GM18870 (cell line): ENCODE data around the gene PTRHD1.

Experiments
- ATAC-seq: cut with Tn5 transposase; IDR thresholded peaks from one replicate; pipeline ENCODE4 v1.9.1; 2021; ENCODE audit warnings: moderate library complexity; ENCODE audit not compliant: unreplicated experiment

PTRHD1 gene

GRCh38 chr2:24763843-24764242, 29.3 kb downstream of the PTRHD1 start:
- ATAC-seq: no peak

DNA sequence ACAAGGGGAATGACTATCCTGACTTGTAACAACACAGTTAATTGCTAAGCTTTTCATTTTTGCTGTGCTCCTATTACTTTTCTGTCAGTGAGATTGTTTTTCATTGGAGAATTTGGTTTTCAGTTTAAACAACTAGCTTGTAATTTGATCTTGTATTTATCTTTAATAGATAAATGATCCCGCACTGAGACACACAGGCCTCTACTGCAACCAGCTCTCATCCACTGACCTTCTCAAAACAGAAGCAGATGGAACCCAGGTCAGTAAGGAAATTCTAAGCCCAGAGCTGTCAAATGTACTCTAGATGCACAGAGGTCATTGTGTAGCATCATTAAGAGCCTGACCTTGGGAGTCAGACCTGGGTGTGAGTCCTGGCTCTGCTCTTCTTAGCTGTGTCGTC, 30.7 kb downstream of the PTRHD1 start:
- ATAC-seq: no peak

GRCh38 chr2:24761866-24762265, 31.3 kb downstream of the PTRHD1 start:
- no peak for ATAC-seq

DNA sequence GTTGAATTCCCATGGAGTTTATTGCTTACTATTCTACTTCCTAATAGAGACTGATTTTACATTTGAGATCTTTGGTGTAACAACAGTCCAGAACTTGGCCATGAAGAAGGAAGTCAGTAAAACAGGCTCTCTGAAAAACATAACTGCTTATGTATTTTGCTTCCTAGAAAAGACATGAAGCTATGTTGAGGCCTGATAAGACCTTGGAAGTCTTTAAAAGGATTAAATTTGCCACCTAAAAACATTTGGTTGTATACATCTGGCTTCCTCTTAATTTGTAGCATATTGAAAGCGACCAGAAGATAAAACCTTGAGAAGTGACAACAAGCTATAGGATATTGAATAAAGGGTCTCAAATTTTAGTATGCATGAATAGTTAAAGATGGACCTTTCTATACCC, 36.4 kb downstream of the PTRHD1 start:
- ATAC-seq: no peak

DNA sequence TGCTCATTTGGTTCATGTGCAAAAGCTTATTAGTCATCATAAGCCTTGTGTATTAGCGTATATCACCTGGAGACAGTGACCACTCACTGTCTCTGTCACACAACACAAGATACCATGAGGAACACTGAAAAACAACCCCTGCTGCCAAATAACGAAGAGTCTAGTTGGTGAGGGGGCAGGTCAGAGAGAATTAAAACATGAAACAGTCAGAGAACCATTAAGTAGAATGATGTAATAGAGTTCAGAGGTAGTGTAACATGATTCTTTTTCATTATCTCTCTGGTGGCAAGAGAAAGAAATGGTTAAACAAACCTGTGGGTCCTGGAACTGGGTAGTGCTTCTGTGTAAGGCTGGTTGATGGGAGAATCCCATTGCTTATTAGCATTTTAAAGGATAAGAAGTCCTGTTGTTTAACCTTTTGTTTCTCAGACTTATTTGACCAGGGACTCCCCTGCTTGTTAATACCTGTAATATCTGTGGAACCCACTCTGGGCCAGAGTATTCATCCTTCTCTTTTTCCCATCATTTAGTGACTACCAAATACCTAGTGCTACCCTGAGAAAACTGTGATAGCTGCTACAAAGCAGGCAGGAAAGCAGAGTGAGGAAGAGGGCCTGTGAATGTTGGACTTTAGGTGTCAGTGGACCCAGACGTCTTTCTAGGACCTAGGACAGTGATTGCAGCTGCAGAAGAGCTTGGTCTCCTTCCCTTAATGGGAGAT, 38.0 kb downstream of the PTRHD1 start:
- ATAC-seq: no peak

- no peak for ATAC-seq
These were observed 44.0 kb downstream of the PTRHD1 start for GRCh38 chr2:24749069-24749691.

DNA sequence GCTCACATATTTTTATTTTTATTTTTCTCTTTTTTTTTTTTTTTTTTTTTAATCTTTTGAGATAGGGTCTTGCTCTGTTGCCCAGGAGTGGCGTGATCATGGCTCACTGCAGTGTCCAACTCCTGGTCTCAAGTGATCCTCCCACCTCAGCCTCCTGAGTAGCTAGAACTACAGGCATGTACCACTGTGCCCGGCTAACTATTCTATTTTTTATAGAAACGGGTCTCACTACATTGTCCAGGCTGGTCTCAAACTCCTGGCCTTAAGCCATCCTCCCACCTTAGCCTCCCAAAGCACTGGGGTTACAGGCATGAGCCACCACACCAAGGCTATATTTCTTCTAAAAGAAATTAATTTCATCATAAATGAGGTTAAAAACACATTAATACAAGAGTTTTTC, 45.9 kb downstream of the PTRHD1 start:
- no peak for ATAC-seq

DNA sequence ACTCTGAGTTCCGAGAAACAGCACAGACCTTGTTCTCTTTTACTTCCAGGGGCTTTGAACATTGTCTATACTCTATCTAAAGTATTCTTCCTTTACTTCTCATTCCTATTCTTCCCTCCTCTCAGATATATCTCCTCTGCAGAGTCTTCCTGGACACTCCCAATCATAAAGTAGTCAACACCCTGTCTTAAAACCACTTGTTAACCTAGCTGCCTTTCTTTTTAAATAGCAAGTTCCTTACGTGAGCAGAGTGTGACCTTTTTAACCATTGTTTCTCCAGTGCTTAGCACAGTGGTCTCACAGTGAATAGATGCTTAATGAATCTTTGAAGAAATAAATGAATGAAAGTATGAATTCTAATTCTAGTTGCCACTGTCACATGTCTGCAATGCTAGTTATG, 47.4 kb downstream of the PTRHD1 start:
- no peak for ATAC-seq

GRCh38 chr2:24744356-24744755, 48.8 kb downstream of the PTRHD1 start:
- ATAC-seq: no peak

DNA sequence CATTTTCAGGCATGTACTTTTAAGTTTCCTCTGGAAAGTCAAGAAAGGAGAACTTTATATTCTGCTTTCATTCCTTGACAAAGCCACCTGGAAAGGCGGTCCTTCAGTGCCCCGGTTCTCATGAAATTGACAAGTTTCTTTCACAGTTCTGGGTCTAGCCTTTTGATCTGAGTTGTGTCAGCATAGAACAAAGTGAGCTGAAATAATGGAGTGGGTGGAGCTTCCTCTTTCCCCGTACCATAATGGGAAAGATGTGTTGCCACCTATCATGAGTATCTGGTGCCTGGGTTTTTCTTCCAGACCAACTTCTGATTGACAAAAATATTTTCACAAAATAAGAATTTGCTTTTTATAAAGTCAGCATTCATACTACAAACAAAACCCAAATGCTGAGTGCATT, 49.3 kb downstream of the PTRHD1 start:
- no peak for ATAC-seq

DNA sequence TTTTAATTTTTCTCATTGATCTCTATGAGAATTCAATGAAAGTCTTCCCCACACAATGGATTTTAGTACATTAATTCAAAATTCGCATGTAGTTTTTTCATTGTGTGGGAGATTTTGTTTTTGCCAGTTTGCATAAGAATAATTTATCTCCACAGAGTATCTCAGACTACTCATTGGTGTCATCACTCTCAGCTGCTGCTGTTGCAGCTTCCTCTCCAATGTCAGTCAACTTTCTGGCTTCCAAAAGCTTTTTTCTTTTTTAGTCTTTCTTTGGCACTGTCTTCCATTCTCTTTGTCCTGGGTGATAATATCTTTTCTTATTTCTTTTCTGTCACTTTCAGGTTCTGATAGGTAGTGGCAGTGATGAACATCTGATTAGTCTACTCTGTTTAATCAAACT, 50.5 kb downstream of the PTRHD1 start:
- ATAC-seq: no peak

GRCh38 chr2:24740142-24740541, 53.0 kb downstream of the PTRHD1 start:
- ATAC-seq: no peak
